Neural cell (in vitro differentiated cells): ENCODE data around the gene CCDC74B. TPM values are rescaled to one million over a fixed set of nuclear protein-coding genes. Genes with fewer than 3 reads are reported as not detected.
"Not testable (repeated sequence)": the region's sequence is repeated elsewhere in the genome, so short reads cannot be mapped to it uniquely, and the experiment has no call there.

Experiments used
- H2AFZ ChIP-seq: fragments of 200-600, 300-800 bp; sonication (generic), shearing (Covaris generic); 2 replicates; pipeline ENCODE4 v1.6.0; 2014; ENCODE audit warnings: low read depth, mild to moderate bottlenecking, antibody characterized with exemption, low read length, moderate library complexity
- H3F3A ChIP-seq: fragments of 200-600 bp; shearing (Covaris generic); 2 replicates; pipeline ENCODE4 v1.6.1; 2016; ENCODE audit warnings: mild to moderate bottlenecking, moderate library complexity, mixed read lengths, antibody characterized with exemption, low read length; ENCODE audit not compliant: insufficient read depth, poor library complexity, severe bottlenecking
- H3K27ac ChIP-seq: fragments of 200-600, 300-800 bp; sonication (generic), shearing (Covaris generic); 2 replicates; pipeline ENCODE4 v1.5.1; 2014; ENCODE audit warnings: mild to moderate bottlenecking, low read length, moderate library complexity
- H3K27me3 ChIP-seq: fragments of 300-800, 200-600 bp; sonication (generic), shearing (Covaris generic); 2 replicates; pipeline ENCODE4 v1.6.0; 2014; ENCODE audit warnings: mild to moderate bottlenecking, low read depth, low read length, moderate library complexity; ENCODE audit not compliant: insufficient read depth
- H3K36me3 ChIP-seq: fragments of 300-800, 200-600 bp; sonication (generic), shearing (Covaris generic); 2 replicates; pipeline ENCODE4 v1.5.1; 2014; ENCODE audit warnings: mild to moderate bottlenecking, antibody characterized with exemption, low read length, moderate library complexity; ENCODE audit not compliant: insufficient read depth
- H3K4me2 ChIP-seq: fragments of 300-800, 200-600 bp; sonication (generic), shearing (Covaris generic); 2 replicates; pipeline ENCODE4 v1.6.0; 2014; ENCODE audit warnings: mild to moderate bottlenecking, low read length
- H3K4me3 ChIP-seq: fragments of 300-800, 200-600 bp; sonication (generic), shearing (Covaris generic); 2 replicates; pipeline ENCODE4 v1.5.1; 2014; ENCODE audit warnings: mild to moderate bottlenecking, low read length, moderate library complexity
- H3K79me2 ChIP-seq: fragments of 200-600 bp; shearing (Covaris generic); replicated peaks from 2 replicates; pipeline ENCODE4 v1.6.0; 2014; ENCODE audit warnings: mild to moderate bottlenecking, low read length, moderate library complexity; ENCODE audit not compliant: insufficient read depth
- H3K9ac ChIP-seq: fragments of 300-800, 200-600 bp; sonication (generic), shearing (Covaris generic); 2 replicates; pipeline ENCODE4 v1.6.1; 2016; ENCODE audit warnings: mild to moderate bottlenecking, low read length, mixed read lengths
- H3K9me2 ChIP-seq: fragments of 200-600 bp; shearing (Covaris generic); 2 replicates; pipeline ENCODE4 v1.6.1; 2016; ENCODE audit warnings: mild to moderate bottlenecking, low read length, mixed read lengths; ENCODE audit not compliant: insufficient read depth
- H3K9me3 ChIP-seq: fragments of 200-600, 300-800 bp; sonication (generic), shearing (Covaris generic); 2 replicates; pipeline ENCODE4 v1.6.1; 2016; ENCODE audit warnings: mild to moderate bottlenecking, mixed run types, low read length, moderate library complexity, mixed read lengths
- H4K20me1 ChIP-seq: fragments of 200-600 bp; shearing (Covaris generic); 2 replicates; pipeline ENCODE4 v1.6.1; 2016; ENCODE audit warnings: mild to moderate bottlenecking, mixed run types; ENCODE audit not compliant: insufficient read depth
- CTCF ChIP-seq: fragments of 450-650 bp; IDR thresholded peaks from 2 replicates; pipeline ENCODE4 v1.5.1; 2014; ENCODE audit warnings: antibody characterized with exemption, mild to moderate bottlenecking, moderate library complexity; ENCODE audit not compliant: poor library complexity, severe bottlenecking
- EP300 ChIP-seq: fragments of 450-650 bp; conservative IDR thresholded peaks from 2 replicates; pipeline ENCODE4 v1.6.1; 2014; ENCODE audit warnings: antibody characterized with exemption, mild to moderate bottlenecking, moderate library complexity; ENCODE audit not compliant: poor library complexity, severe bottlenecking
- EZH2 ChIP-seq: fragments of 200-600, 300-800 bp; shearing (Covaris generic), sonication (generic); IDR thresholded peaks from 2 replicates; pipeline ENCODE4 v1.6.1; 2014; ENCODE audit warnings: antibody characterized with exemption, low read length, borderline replicate concordance, mild to moderate bottlenecking; ENCODE audit not compliant: insufficient read depth, poor library complexity, severe bottlenecking
- MXI1 ChIP-seq: fragments of 450-650 bp; conservative IDR thresholded peaks from 2 replicates; pipeline ENCODE4 v1.6.1; 2014; ENCODE audit warnings: antibody characterized with exemption, mild to moderate bottlenecking; ENCODE audit not compliant: poor library complexity, severe bottlenecking
- POLR2AphosphoS5 ChIP-seq: IDR thresholded peaks from 2 replicates; pipeline ENCODE4 v1.6.1; 2012
- RAD21 ChIP-seq: fragments of 450-650 bp; conservative IDR thresholded peaks from 2 replicates; pipeline ENCODE4 v1.6.1; 2014; ENCODE audit warnings: antibody characterized with exemption, mild to moderate bottlenecking, moderate library complexity
- REST ChIP-seq: IDR thresholded peaks from 2 replicates; pipeline ENCODE4 v1.6.1; 2012; ENCODE audit warnings: borderline replicate concordance
- SMC3 ChIP-seq: fragments of 450-650 bp; conservative IDR thresholded peaks from 2 replicates; pipeline ENCODE4 v1.6.1; 2014; ENCODE audit warnings: antibody characterized with exemption, mild to moderate bottlenecking, moderate library complexity; ENCODE audit not compliant: poor library complexity
- TAF1 ChIP-seq: IDR thresholded peaks from 2 replicates; pipeline ENCODE4 v1.6.1; 2012; ENCODE audit warnings: low read depth
- polyA plus RNA-seq: library from polyadenylated mRNA; depleted of rRNA; stranded (reverse); fragments of >200 nt; gene quantifications from 2 replicates; pipeline ENCODE4 v1.2.3, GENCODE V29; 2014

The CCDC74B gene
- polyA plus RNA-seq, 1 donor from 2014 or later, result 24.2 TPM

- no peak overlapping the region for H2AFZ ChIP-seq
- H3K9me3 ChIP-seq, result no peaks in the 10 kb centered on the region
- H3K9me2 ChIP-seq, result no peaks in the 10 kb centered on the region
- H3F3A ChIP-seq, result no peaks in the 10 kb centered on the region
- H3K79me2 ChIP-seq, result no peaks in the 10 kb centered on the region
- no peaks in the 10 kb centered on the region for H3K36me3 ChIP-seq
- no peak overlapping the region for H3K27ac ChIP-seq
- TF ChIP-seq SMC3, result no peak
- TF ChIP-seq TAF1, result no peak
- no peak for TF ChIP-seq RAD21
- no peak for TF ChIP-seq REST
- no peak for TF ChIP-seq EP300
- TF ChIP-seq EZH2, result no peak
- no peak for TF ChIP-seq POLR2AphosphoS5
- TF ChIP-seq MXI1, result no peak
- no peak for TF ChIP-seq CTCF
- H4K20me1 ChIP-seq, result no peaks in the 10 kb centered on the region
- no peak overlapping the region for H3K9ac ChIP-seq
- no peak overlapping the region for H3K4me2 ChIP-seq
- H3K4me3 ChIP-seq, result no peak overlapping the region
- H3K27me3 ChIP-seq, result no peaks in the 10 kb centered on the region
These were observed 8.1 kb upstream of the CCDC74B start for GRCh38 chr2:130152816-130153595.

GRCh38 chr2:130152136-130152815, 7.4 kb upstream of the CCDC74B start:
- H3K9me2 ChIP-seq, H3F3A ChIP-seq, H3K27ac ChIP-seq, H3K79me2 ChIP-seq, H3K9ac ChIP-seq, H3K9me3 ChIP-seq, H3K4me2 ChIP-seq, H4K20me1 ChIP-seq, H3K36me3 ChIP-seq, H3K4me3 ChIP-seq, H2AFZ ChIP-seq, H3K27me3 ChIP-seq: not testable (repeated sequence)

- not testable (repeated sequence) for H3K4me2 ChIP-seq, H3K36me3 ChIP-seq, H3K9ac ChIP-seq, H3K27ac ChIP-seq, H3K9me3 ChIP-seq, H4K20me1 ChIP-seq, H3K27me3 ChIP-seq, H3K79me2 ChIP-seq, H2AFZ ChIP-seq, H3K4me3 ChIP-seq, H3K9me2 ChIP-seq, H3F3A ChIP-seq
These were observed 6.2 kb upstream of the CCDC74B start for GRCh38 chr2:130151145-130151512.
